HEK293 (cell line): ENCODE measurements around the gene TLCD3B.

ENCODE experiments used
- CTCF ChIA-PET: fragments of 350-600 bp; formaldehyde crosslinking; extraction: SDS; loops from one replicate; lab custom pipeline; 2021; ENCODE audit warnings: antibody characterized with exemption; lab: Yijun Ruan, JAX
- POLR2A ChIA-PET: fragments of 300-600 bp; formaldehyde crosslinking; extraction: SDS; loops from one replicate; lab custom pipeline; 2020; ENCODE audit warnings: antibody characterized with exemption, inconsistent platforms; lab: Yijun Ruan, JAX
- H3K27ac ChIP-seq: fragments of 200-500 bp; sonication (Bioruptor generic); 2 replicates; pipeline ENCODE4 v1.5.1; 2014; ENCODE audit warnings: low read depth, low read length, control low read depth, inconsistent platforms; ENCODE audit errors: extremely low read depth
- H3K36me3 ChIP-seq, 2 experiments: fragments of 200-500 bp in 1 of 2; sonication (Bioruptor generic) in 1 of 2; 1 replicate in 1 of 2; 2 replicates in 1 of 2; pipeline ENCODE4 v1.5.1; 2014 to 2017; ENCODE audit warnings: inconsistent platforms in 2 of 2, low read length in 2 of 2; ENCODE audit not compliant: control insufficient read depth in 2 of 2, insufficient read depth in 1 of 2
- H3K4me1 ChIP-seq: fragments of 200-500 bp; sonication (Bioruptor generic); 2 replicates; pipeline ENCODE4 v1.5.1; 2014; ENCODE audit warnings: mild to moderate bottlenecking, low read length, inconsistent platforms; ENCODE audit not compliant: control insufficient read depth, insufficient read depth
- H3K4me3 ChIP-seq: 2 replicates; pipeline ENCODE4 v1.5.1; 2011; ENCODE audit warnings: low read depth, mild to moderate bottlenecking, control low read depth, low read length, moderate library complexity
- H3K9me3 ChIP-seq: fragments of 200-500 bp; sonication (Bioruptor generic); 2 replicates; pipeline ENCODE4 v1.5.1; 2014; ENCODE audit warnings: low read depth, low read length, inconsistent platforms; ENCODE audit not compliant: control insufficient read depth, insufficient read depth
- GLI2 ChIP-seq: fragments of 450-650 bp; formaldehyde crosslinking; IDR thresholded peaks from 2 replicates; pipeline ENCODE4; 2017; ENCODE audit warnings: missing biosample characterization, missing genetic modification characterization, low read depth, borderline replicate concordance
- HOXD13 ChIP-seq: sonication (generic); formaldehyde crosslinking; IDR thresholded peaks from 2 replicates; pipeline ENCODE4 v1.8.0; 2022; ENCODE audit warnings: missing genetic modification reagents, borderline replicate concordance
- KLF9 ChIP-seq: fragments of 450-650 bp; formaldehyde crosslinking; IDR thresholded peaks from 2 replicates; pipeline ENCODE4 v1.5.1; 2016; ENCODE audit warnings: missing biosample characterization, missing genetic modification characterization, low read depth
- PRDM1 ChIP-seq: fragments of 450-650 bp; formaldehyde crosslinking; IDR thresholded peaks from 2 replicates; pipeline ENCODE4; 2016; ENCODE audit warnings: missing biosample characterization, missing genetic modification characterization
- SALL2 ChIP-seq: fragments of 450-650 bp; formaldehyde crosslinking; IDR thresholded peaks from 2 replicates; pipeline ENCODE4 v1.5.0; 2017; ENCODE audit warnings: missing biosample characterization, mild to moderate bottlenecking, missing genetic modification characterization, borderline replicate concordance
- YY1 ChIP-seq: fragments of 450-650 bp; formaldehyde crosslinking; IDR thresholded peaks from 2 replicates; pipeline ENCODE4 v1.5.1; 2018; ENCODE audit warnings: missing biosample characterization, missing genetic modification characterization
- ZEB2 ChIP-seq: fragments of 450-650 bp; formaldehyde crosslinking; IDR thresholded peaks from 2 replicates; pipeline ENCODE4 v1.5.1; 2016; ENCODE audit warnings: missing biosample characterization, missing genetic modification characterization
- ZNF133 ChIP-seq: fragments of 450-650 bp; formaldehyde crosslinking; IDR thresholded peaks from 2 replicates; pipeline ENCODE4 v1.5.1; 2016; ENCODE audit warnings: missing biosample characterization, missing genetic modification characterization
- ZNF155 ChIP-seq: fragments of 450-650 bp; formaldehyde crosslinking; IDR thresholded peaks from 2 replicates; pipeline ENCODE4 v1.5.1; 2016; ENCODE audit warnings: missing biosample characterization, missing genetic modification characterization
- ZNF211 ChIP-seq: fragments of 450-650 bp; formaldehyde crosslinking; IDR thresholded peaks from 2 replicates; pipeline ENCODE4 v1.5.1; 2016; ENCODE audit warnings: low read depth, missing biosample characterization, missing genetic modification characterization
- ZNF214 ChIP-seq: fragments of 450-650 bp; formaldehyde crosslinking; IDR thresholded peaks from 2 replicates; pipeline ENCODE4 v1.5.1; 2017; ENCODE audit warnings: missing biosample characterization, mild to moderate bottlenecking, missing genetic modification characterization, borderline replicate concordance
- ZNF24 ChIP-seq: fragments of 450-650 bp; formaldehyde crosslinking; IDR thresholded peaks from 2 replicates; pipeline ENCODE4 v1.5.1; 2016; ENCODE audit warnings: missing biosample characterization, missing genetic modification characterization
- ZNF266 ChIP-seq: fragments of 450-650 bp; formaldehyde crosslinking; IDR thresholded peaks from 2 replicates; pipeline ENCODE4 v1.5.1; 2016; ENCODE audit warnings: missing biosample characterization, missing genetic modification characterization, low read depth
- ZNF341 ChIP-seq: fragments of 450-650 bp; formaldehyde crosslinking; IDR thresholded peaks from 2 replicates; pipeline ENCODE4; 2016; ENCODE audit warnings: low read depth, missing biosample characterization, missing genetic modification characterization
- ZNF398 ChIP-seq: fragments of 450-650 bp; formaldehyde crosslinking; IDR thresholded peaks from 2 replicates; pipeline ENCODE4 v1.5.1; 2017; ENCODE audit warnings: missing biosample characterization, missing genetic modification characterization
- ZNF558 ChIP-seq: fragments of 450-650 bp; formaldehyde crosslinking; IDR thresholded peaks from 2 replicates; pipeline ENCODE4 v1.5.1; 2016; ENCODE audit warnings: missing biosample characterization, missing genetic modification characterization
- ZNF610 ChIP-seq: fragments of 450-650 bp; formaldehyde crosslinking; IDR thresholded peaks from 2 replicates; pipeline ENCODE4 v1.5.1; 2016; ENCODE audit warnings: missing biosample characterization, missing genetic modification characterization, borderline replicate concordance
- ZNF837 ChIP-seq: fragments of 450-650 bp; formaldehyde crosslinking; IDR thresholded peaks from 2 replicates; pipeline ENCODE4 v1.5.1; 2016; ENCODE audit warnings: missing biosample characterization, missing genetic modification characterization

The TLCD3B gene

GRCh38 chr16:29984764-29985147 lies 46.3 kb downstream of the TLCD3B start:
- no peak overlapping the region for H3K27ac ChIP-seq
- peaks cover 52 to 100% of the 10 kb centered on the region in 2 experiments for H3K36me3 ChIP-seq
- CTCF ChIA-PET, result interaction anchor here (1.4 kb wide), 1 partner anchor 9 kb away, joined by 5 read pairs; no protein-coding TSS in a partner anchor
- no peak overlapping the region for H3K4me3 ChIP-seq
- POLR2A ChIA-PET, result interaction anchor here (0.6 to 2.7 kb wide), 4 partner anchors 10 to 19 kb away, joined by 3 to 22 read pairs (median 4); partner anchors contain the start of genes HIRIP3 and TAOK2
- TF ChIP-seq ZEB2, result no peak
- TF ChIP-seq, all 188 proteins: peak for 0
- no peaks in the 10 kb centered on the region for H3K4me1 ChIP-seq
- H3K9me3 ChIP-seq, result no peaks in the 10 kb centered on the region

- POLR2A ChIA-PET, result interaction anchor here (0.6 kb wide), 1 partner anchor 19 kb away, joined by 3 read pairs; no protein-coding TSS in a partner anchor
- no peak overlapping the region for H3K27ac ChIP-seq
- H3K36me3 ChIP-seq, result peaks cover 51 to 100% of the 10 kb centered on the region in 2 experiments
- no peaks in the 10 kb centered on the region for H3K4me1 ChIP-seq
- H3K9me3 ChIP-seq, result no peaks in the 10 kb centered on the region
- no peak for TF ChIP-seq ZEB2
- TF ChIP-seq PRDM1 (tag by site-specific recombination), result no peak
- no peak for TF ChIP-seq YY1 (tag by site-specific recombination)
- no peak for TF ChIP-seq ZNF266 (tag by site-specific recombination)
- no peak for TF ChIP-seq ZNF837 (tag by site-specific recombination)
- no peak for TF ChIP-seq KLF9 (tag by site-specific recombination)
- no peak for TF ChIP-seq ZNF155
- TF ChIP-seq ZNF211 (tag by site-specific recombination), result no peak
- TF ChIP-seq SALL2 (tag by site-specific recombination), result no peak
- TF ChIP-seq ZNF610 (tag by site-specific recombination), result no peak
- no peak for TF ChIP-seq ZNF133 (tag by site-specific recombination)
- no peak for TF ChIP-seq ZNF398
- no peak for TF ChIP-seq ZNF341
- no peak for TF ChIP-seq ZNF214 (tag by site-specific recombination)
- no peak for TF ChIP-seq ZNF24 (tag by site-specific recombination)
- CTCF ChIA-PET, result interaction anchor here (1.4 kb wide), 1 partner anchor 8 kb away, joined by 5 read pairs; no protein-coding TSS in a partner anchor
- no peak overlapping the region for H3K4me3 ChIP-seq
Measured at GRCh38 chr16:29984137-29984763, 46.8 kb downstream of the TLCD3B start.

GRCh38 chr16:29983420-29984136 lies 47.5 kb downstream of the TLCD3B start:
- Histone ChIP-seq H3K36me3 (peaks cover 49 to 100% of the 10 kb centered on the region in 2 experiments), H3K27ac (no peak overlapping the region), H3K4me3 (no peak overlapping the region), H3K4me1 (no peaks in the 10 kb centered on the region), H3K9me3 (no peaks in the 10 kb centered on the region)
- no peak for TF ChIP-seq GLI2 (tag by site-specific recombination)
- TF ChIP-seq ZNF558 (tag by site-specific recombination), result no peak
- no peak for TF ChIP-seq HOXD13 (CRISPR knock-in tag)
- ChIA-PET POLR2A (interaction anchor here (0.7 to 0.9 kb wide), 2 partner anchors 10 to 84 kb away, joined by 3 to 5 read pairs; partner anchors contain the start of genes SEZ6L2 and TAOK2), CTCF (no interaction called here)
